IMR-90 (cell line): ENCODE measurements around the gene ADAMTS12. TPM values are rescaled to one million over a fixed set of nuclear protein-coding genes. Genes with fewer than 3 reads are reported as not detected.

Experiments used
- ATAC-seq: fragments of 200-7000 bp; cut with Tn5 transposase; 2 replicates; pipeline ENCODE4 v1.9.1; 2020; ENCODE audit warnings: low read depth, mild to moderate bottlenecking, moderate library complexity
- BruUV-seq: library from RNA; stranded (reverse); fragments of 400-500 nt; replicated peaks from 2 replicates; lab custom pipeline; 2021; lab: Mats Ljungman, UMichigan
- CTCF ChIA-PET: fragments of 300-600 bp; formaldehyde crosslinking; extraction: SDS; loops from one replicate; lab custom pipeline; 2021; ENCODE audit warnings: antibody characterized with exemption; lab: Yijun Ruan, JAX
- POLR2A ChIA-PET: fragments of 300-600 bp; sonication (Branson Sonifier 250); formaldehyde crosslinking; loops from one replicate; lab custom pipeline; 2022; ENCODE audit warnings: antibody characterized with exemption; ENCODE audit not compliant: unreplicated experiment; lab: Charles Lee
- DNase-seq: peaks from one replicate; pipeline ENCODE4 v3.0.0; 2013
- H2AFZ ChIP-seq: replicated peaks from 2 replicates; pipeline ENCODE3; 2013; ENCODE audit warnings: low read length, mild to moderate bottlenecking; ENCODE audit not compliant: poor library complexity
- H2AK5ac ChIP-seq: 2 replicates; pipeline ENCODE4 v1.6.1; 2013; ENCODE audit warnings: low read depth, low read length, inconsistent platforms
- H2AK9ac ChIP-seq: replicated peaks from 2 replicates; pipeline ENCODE3; 2013; ENCODE audit warnings: mild to moderate bottlenecking, low read depth, low read length, moderate library complexity; ENCODE audit not compliant: poor library complexity
- H2BK120ac ChIP-seq: 2 replicates; pipeline ENCODE4 v1.6.1; 2013; ENCODE audit warnings: low read depth, low read length, inconsistent platforms
- H2BK15ac ChIP-seq: 3 replicates; pipeline ENCODE4 v1.6.1; 2013; ENCODE audit warnings: low read depth, low read length, inconsistent platforms
- H2BK20ac ChIP-seq: 2 replicates; pipeline ENCODE4 v1.6.1; 2013; ENCODE audit warnings: low read depth, mild to moderate bottlenecking, inconsistent platforms, low read length, moderate library complexity
- H2BK5ac ChIP-seq: 2 replicates; pipeline ENCODE4 v1.6.1; 2013; ENCODE audit warnings: mild to moderate bottlenecking, low read depth, low read length, inconsistent platforms; ENCODE audit not compliant: poor library complexity, severe bottlenecking
- H3K14ac ChIP-seq: replicated peaks from 2 replicates; pipeline ENCODE4 v1.6.1; 2013; ENCODE audit warnings: low read depth, low read length, inconsistent platforms
- H3K18ac ChIP-seq: 2 replicates; pipeline ENCODE4 v1.6.1; 2013; ENCODE audit warnings: low read depth, low read length, control low read depth
- H3K23ac ChIP-seq: 2 replicates; pipeline ENCODE4 v1.6.1; 2013; ENCODE audit warnings: low read depth, low read length, inconsistent platforms
- H3K27ac ChIP-seq: 2 replicates; pipeline ENCODE4 v1.5.1; 2013; ENCODE audit warnings: mild to moderate bottlenecking, control low read depth, low read length; ENCODE audit not compliant: insufficient read depth
- H3K27me3 ChIP-seq: 2 replicates; pipeline ENCODE4 v1.6.1; 2013; ENCODE audit warnings: low read length; ENCODE audit not compliant: control insufficient read depth, insufficient read depth
- H3K36me3 ChIP-seq: 2 replicates; pipeline ENCODE4 v1.6.1; 2013; ENCODE audit warnings: low read length, mixed read lengths; ENCODE audit not compliant: control insufficient read depth, insufficient read depth
- H3K4ac ChIP-seq: 2 replicates; pipeline ENCODE4 v1.6.1; 2013; ENCODE audit warnings: low read depth, low read length, inconsistent platforms
- H3K4me1 ChIP-seq: 2 replicates; pipeline ENCODE4 v1.6.1; 2013; ENCODE audit warnings: low read length, mixed read lengths; ENCODE audit not compliant: control insufficient read depth, insufficient read depth
- H3K4me2 ChIP-seq: 2 replicates; pipeline ENCODE4 v1.6.1; 2013; ENCODE audit warnings: low read depth, mild to moderate bottlenecking, control low read depth, low read length, moderate library complexity
- H3K4me3 ChIP-seq: 2 replicates; pipeline ENCODE4 v1.5.1; 2013; ENCODE audit warnings: low read depth, mild to moderate bottlenecking, control low read depth, low read length, moderate library complexity; ENCODE audit not compliant: insufficient read depth
- H3K56ac ChIP-seq: 2 replicates; pipeline ENCODE4 v1.6.1; 2013; ENCODE audit warnings: low read length, inconsistent platforms; ENCODE audit not compliant: insufficient read depth; ENCODE audit errors: extremely low read depth
- H3K79me1 ChIP-seq, 2 experiments: 2 replicates each; pipeline ENCODE4 v1.6.1; 2013; ENCODE audit warnings: low read length in 2 of 2, inconsistent platforms in 1 of 2, low read depth in 1 of 2
- H3K9ac ChIP-seq: 2 replicates; pipeline ENCODE4 v1.6.1; 2013; ENCODE audit warnings: low read depth, low read length, control low read depth
- H3K9me1 ChIP-seq: 2 replicates; pipeline ENCODE4 v1.6.1; 2013; ENCODE audit warnings: low read length, inconsistent platforms; ENCODE audit not compliant: insufficient read depth
- H3K9me3 ChIP-seq: 2 replicates; pipeline ENCODE4 v1.6.1; 2013; ENCODE audit warnings: low read length; ENCODE audit not compliant: control insufficient read depth, insufficient read depth
- H4K20me1 ChIP-seq: 2 replicates; pipeline ENCODE4 v1.6.1; 2013; ENCODE audit warnings: low read length, inconsistent platforms; ENCODE audit not compliant: insufficient read depth
- H4K5ac ChIP-seq: 2 replicates; pipeline ENCODE4 v1.6.1; 2013; ENCODE audit warnings: mild to moderate bottlenecking, low read depth, low read length, control low read depth
- H4K8ac ChIP-seq, 2 experiments: 2 replicates each; pipeline ENCODE4 v1.6.1; 2013; ENCODE audit warnings: low read depth in 2 of 2, low read length in 2 of 2, control low read depth in 1 of 2, inconsistent platforms in 1 of 2
- H4K91ac ChIP-seq: 2 replicates; pipeline ENCODE4 v1.6.1; 2013; ENCODE audit warnings: low read depth, low read length, inconsistent platforms; ENCODE audit not compliant: insufficient read depth
- BHLHE40 ChIP-seq: fragments of 150-350 bp; IDR thresholded peaks from 2 replicates; pipeline ENCODE4 v1.6.1; 2016; ENCODE audit warnings: mild to moderate bottlenecking, low read depth, low read length
- CEBPB ChIP-seq: IDR thresholded peaks from 2 replicates; pipeline ENCODE4 v1.6.1; 2012; ENCODE audit warnings: low read depth, low read length, improper control_type of control experiment
- CHD1 ChIP-seq: IDR thresholded peaks from 2 replicates; pipeline ENCODE4 v1.6.1; 2012; ENCODE audit warnings: low read depth, low read length, improper control_type of control experiment
- FOS ChIP-seq: fragments of 150-350 bp; IDR thresholded peaks from 2 replicates; pipeline ENCODE4 v1.6.1; 2016; ENCODE audit warnings: low read depth, low read length
- MAFK ChIP-seq: IDR thresholded peaks from 2 replicates; pipeline ENCODE4 v1.6.1; 2012; ENCODE audit warnings: low read depth, low read length, improper control_type of control experiment
- MAZ ChIP-seq: IDR thresholded peaks from 2 replicates; pipeline ENCODE4 v1.6.1; 2012; ENCODE audit warnings: low read depth, mild to moderate bottlenecking, low read length, improper control_type of control experiment, moderate library complexity, borderline replicate concordance
- MXI1 ChIP-seq: IDR thresholded peaks from 2 replicates; pipeline ENCODE4 v1.6.1; 2012; ENCODE audit warnings: low read depth, mild to moderate bottlenecking, low read length, moderate library complexity, borderline replicate concordance
- NFE2L2 ChIP-seq: fragments of 150-350 bp; IDR thresholded peaks from 2 replicates; pipeline ENCODE4 v1.6.1; 2016; ENCODE audit warnings: low read depth, mild to moderate bottlenecking, low read length
- POLR2A ChIP-seq: IDR thresholded peaks from 2 replicates; pipeline ENCODE4 v1.6.1; 2012; ENCODE audit warnings: mild to moderate bottlenecking, low read depth, low read length
- RAD21 ChIP-seq: IDR thresholded peaks from 2 replicates; pipeline ENCODE4 v1.6.1; 2012; ENCODE audit warnings: low read length, improper control_type of control experiment
- RCOR1 ChIP-seq: IDR thresholded peaks from 2 replicates; pipeline ENCODE4 v1.6.1; 2012; ENCODE audit warnings: mild to moderate bottlenecking, low read length, improper control_type of control experiment; ENCODE audit not compliant: insufficient replicate concordance
- RFX5 ChIP-seq: IDR thresholded peaks from 2 replicates; pipeline ENCODE4 v1.8.0; 2012; ENCODE audit warnings: low read depth, mild to moderate bottlenecking, low read length, moderate library complexity
- SMC3 ChIP-seq: fragments of 150-350 bp; IDR thresholded peaks from 2 replicates; pipeline ENCODE4 v1.6.1; 2016; ENCODE audit warnings: low read depth, mild to moderate bottlenecking, antibody characterized with exemption, low read length, moderate library complexity
- WGBS, 2 experiments: methylation state at CpG; one replicate each; pipeline versions ENCODE4 v1.1.5 to v1.1.7; 2013; ENCODE audit warnings: missing lambda C conversion rate in 2 of 2; ENCODE audit not compliant: insufficient read length in 1 of 2; ENCODE audit errors: extremely low coverage in 2 of 2; 5-methylcytosine and 5-hydroxymethylcytosine counted together
- dilution Hi-C: fragments of 300-500 bp; cut with HindIII; formaldehyde crosslinking; loops from one replicate; pipeline ENCODE4 v1.14.3; 2018; ENCODE audit warnings: low sequenced_read_pairs; ENCODE audit not compliant: unreplicated experiment
- in situ Hi-C: fragments of 300-500 bp; cut with MboI; formaldehyde crosslinking; loops from 3 replicates; pipeline ENCODE4 v1.14.3; 2019; ENCODE audit warnings: low sequenced_read_pairs, inconsistent platforms, mixed read lengths
- intact Hi-C: fragments of 100-400 bp; cut with micrococcal nuclease; formaldehyde crosslinking; loops from 2 replicates; pipeline ENCODE4 v1.10.0; 2022
- polyA plus RNA-seq, 3 experiments: library from polyadenylated mRNA; depleted of rRNA; stranded (reverse); fragments of >200 nt; gene quantifications; 2 replicates each; pipeline ENCODE4 v1.2.3, GENCODE V29; 2012; ENCODE audit warnings: low replicate concordance in 1 of 3
- total RNA-seq: library from RNA; depleted of rRNA; stranded (reverse); fragments of >200 nt; gene quantifications from 2 replicates; pipeline ENCODE4 v1.2.3, GENCODE V29; 2012
- TF ChIP-seq, protein P1 (sequence below): conservative IDR thresholded peaks from 2 replicates; pipeline ENCODE4 v1.5.1; 2012; ENCODE audit warnings: mild to moderate bottlenecking, low read depth, low read length, improper control_type of control experiment
- TF ChIP-seq, protein P2 (sequence below): fragments of 150-350 bp; IDR thresholded peaks from 2 replicates; pipeline ENCODE4 v1.6.1; 2017; ENCODE audit warnings: mild to moderate bottlenecking, antibody characterized with exemption, low read length, low read depth
- TF ChIP-seq, protein P3 (sequence below): fragments of 150-350 bp; IDR thresholded peaks from 2 replicates; pipeline ENCODE4 v1.6.1; 2016; ENCODE audit warnings: low read depth, mild to moderate bottlenecking, low read length, moderate library complexity, borderline replicate concordance

ADAMTS12 gene
- total and polyA plus RNA-seq, 2 of the 4 experiments (the other 2 are of a cell fraction): 27.3 to 51.3 TPM

DNA sequence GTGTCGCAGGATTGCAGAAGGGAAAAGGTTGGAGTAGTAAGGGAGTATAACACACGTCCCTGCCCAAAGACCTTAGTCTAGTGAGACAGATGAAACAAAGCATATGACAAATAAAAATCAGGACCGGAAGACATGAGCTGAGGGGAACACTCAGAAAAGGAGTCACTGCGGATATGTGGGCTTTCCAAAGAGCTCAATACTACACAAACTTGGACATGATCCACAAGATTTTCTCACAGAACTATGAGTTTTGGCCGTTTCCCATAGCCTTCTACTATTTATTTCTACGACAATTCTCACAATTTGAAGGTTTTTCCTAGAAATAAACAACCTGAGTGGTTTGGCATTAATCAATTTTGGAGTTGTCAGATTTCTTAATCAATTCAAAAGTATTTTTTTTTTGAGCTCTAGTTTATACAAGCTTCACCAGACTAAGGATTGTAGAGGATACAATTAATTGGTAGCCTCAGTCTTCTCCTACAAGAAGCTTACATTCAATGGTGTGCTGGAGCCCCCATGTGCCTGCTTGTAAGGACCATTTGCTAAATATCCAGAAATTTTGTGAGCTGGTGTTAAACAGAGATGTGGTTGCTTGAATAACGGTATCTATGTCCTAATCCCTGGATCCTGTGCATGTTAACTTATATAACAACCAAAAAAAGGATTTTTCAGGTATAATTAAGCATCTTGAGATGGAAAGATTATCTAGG lies 91.4 kb downstream of the ADAMTS12 start:
- H3K4me2 ChIP-seq: no peak overlapping the region
- dilution Hi-C loops (no loop called here), intact Hi-C loops (no loop called here), in situ Hi-C loops (no loop called here)
- no peaks in the 10 kb centered on the region for H3K36me3 ChIP-seq
- no peak overlapping the region for H2BK5ac ChIP-seq
- POLR2A ChIA-PET: no interaction called here
- ATAC-seq (no peak), DNase-seq (no peak)
- H3K27me3 ChIP-seq: no peaks in the 10 kb centered on the region
- H4K20me1 ChIP-seq: no peaks in the 10 kb centered on the region
- H2BK20ac ChIP-seq: no peak overlapping the region
- no peak overlapping the region for H2BK120ac ChIP-seq
- H2AK9ac ChIP-seq: no peak overlapping the region
- H2AFZ ChIP-seq: no peak overlapping the region
- no peak overlapping the region for H3K23ac ChIP-seq
- H3K14ac ChIP-seq: no peak overlapping the region
- no peak overlapping the region for H3K27ac ChIP-seq
- H3K9ac ChIP-seq: no peak overlapping the region
- H3K4me3 ChIP-seq: no peak overlapping the region
- CTCF ChIA-PET: no interaction called here
- H4K91ac ChIP-seq: no peak overlapping the region
- no peak overlapping the region for H4K8ac ChIP-seq
- no peak overlapping the region for H3K18ac ChIP-seq
- no peak overlapping the region for H2AK5ac ChIP-seq
- TF ChIP-seq MAFK (no peak), SMC3 (no peak), BHLHE40 (no peak), RAD21 (no peak), FOS (no peak), RFX5 (no peak), POLR2A (no peak), CEBPB (no peak), NFE2L2 (no peak), RCOR1 (no peak), MXI1 (no peak), MAZ (no peak), CHD1 (no peak)
- TF ChIP-seq, protein P1, sequence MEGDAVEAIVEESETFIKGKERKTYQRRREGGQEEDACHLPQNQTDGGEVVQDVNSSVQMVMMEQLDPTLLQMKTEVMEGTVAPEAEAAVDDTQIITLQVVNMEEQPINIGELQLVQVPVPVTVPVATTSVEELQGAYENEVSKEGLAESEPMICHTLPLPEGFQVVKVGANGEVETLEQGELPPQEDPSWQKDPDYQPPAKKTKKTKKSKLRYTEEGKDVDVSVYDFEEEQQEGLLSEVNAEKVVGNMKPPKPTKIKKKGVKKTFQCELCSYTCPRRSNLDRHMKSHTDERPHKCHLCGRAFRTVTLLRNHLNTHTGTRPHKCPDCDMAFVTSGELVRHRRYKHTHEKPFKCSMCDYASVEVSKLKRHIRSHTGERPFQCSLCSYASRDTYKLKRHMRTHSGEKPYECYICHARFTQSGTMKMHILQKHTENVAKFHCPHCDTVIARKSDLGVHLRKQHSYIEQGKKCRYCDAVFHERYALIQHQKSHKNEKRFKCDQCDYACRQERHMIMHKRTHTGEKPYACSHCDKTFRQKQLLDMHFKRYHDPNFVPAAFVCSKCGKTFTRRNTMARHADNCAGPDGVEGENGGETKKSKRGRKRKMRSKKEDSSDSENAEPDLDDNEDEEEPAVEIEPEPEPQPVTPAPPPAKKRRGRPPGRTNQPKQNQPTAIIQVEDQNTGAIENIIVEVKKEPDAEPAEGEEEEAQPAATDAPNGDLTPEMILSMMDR: no peak
- TF ChIP-seq, protein P2, sequence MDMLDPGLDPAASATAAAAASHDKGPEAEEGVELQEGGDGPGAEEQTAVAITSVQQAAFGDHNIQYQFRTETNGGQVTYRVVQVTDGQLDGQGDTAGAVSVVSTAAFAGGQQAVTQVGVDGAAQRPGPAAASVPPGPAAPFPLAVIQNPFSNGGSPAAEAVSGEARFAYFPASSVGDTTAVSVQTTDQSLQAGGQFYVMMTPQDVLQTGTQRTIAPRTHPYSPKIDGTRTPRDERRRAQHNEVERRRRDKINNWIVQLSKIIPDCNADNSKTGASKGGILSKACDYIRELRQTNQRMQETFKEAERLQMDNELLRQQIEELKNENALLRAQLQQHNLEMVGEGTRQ: no peak
- TF ChIP-seq, protein P3, sequence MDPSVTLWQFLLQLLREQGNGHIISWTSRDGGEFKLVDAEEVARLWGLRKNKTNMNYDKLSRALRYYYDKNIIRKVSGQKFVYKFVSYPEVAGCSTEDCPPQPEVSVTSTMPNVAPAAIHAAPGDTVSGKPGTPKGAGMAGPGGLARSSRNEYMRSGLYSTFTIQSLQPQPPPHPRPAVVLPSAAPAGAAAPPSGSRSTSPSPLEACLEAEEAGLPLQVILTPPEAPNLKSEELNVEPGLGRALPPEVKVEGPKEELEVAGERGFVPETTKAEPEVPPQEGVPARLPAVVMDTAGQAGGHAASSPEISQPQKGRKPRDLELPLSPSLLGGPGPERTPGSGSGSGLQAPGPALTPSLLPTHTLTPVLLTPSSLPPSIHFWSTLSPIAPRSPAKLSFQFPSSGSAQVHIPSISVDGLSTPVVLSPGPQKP: no peak
- no peaks in the 10 kb centered on the region for H3K9me3 ChIP-seq
- H3K4ac ChIP-seq: no peak overlapping the region
- H3K79me1 ChIP-seq: peaks cover 4 to 51% of the 10 kb centered on the region in 2 experiments; a peak in 3 of 4 replicates
- H2BK15ac ChIP-seq: 0 out of 3 replicates have a peak overlapping the region, but pooled peaks have one; percentile 19
- no peak overlapping the region for H4K5ac ChIP-seq
- BruUV-seq: no TSS peak
- peaks cover 3% of the 10 kb centered on the region for H3K9me1 ChIP-seq
- no peak overlapping the region for H3K56ac ChIP-seq
- no CpG with 5 or more reads among the region's 7 CpGs for WGBS, 2 experiments
- H3K4me1 ChIP-seq: no peaks in the 10 kb centered on the region
